OCI-LY7 (cell line): ENCODE data around the gene ZNF512. TPM values are rescaled to one million over a fixed set of nuclear protein-coding genes. Genes with fewer than 3 reads are reported as not detected.
"Not testable (repeated sequence)": the region's sequence is repeated elsewhere in the genome, so short reads cannot be mapped to it uniquely, and the experiment has no call there.

ENCODE experiments used
- BruUV-seq: library from RNA; stranded (reverse); fragments of 400-500 nt; replicated peaks from 2 replicates; lab custom pipeline; 2021; lab: Mats Ljungman, UMichigan
- CTCF ChIA-PET: fragments of 300-600 bp; sonication (Branson Sonifier 250); formaldehyde crosslinking; loops from one replicate; lab custom pipeline; 2022; ENCODE audit warnings: antibody characterized with exemption; ENCODE audit not compliant: unreplicated experiment; lab: Charles Lee
- POLR2A ChIA-PET: fragments of 300-600 bp; sonication (Branson Sonifier 250); formaldehyde crosslinking; loops from one replicate; lab custom pipeline; 2022; ENCODE audit warnings: antibody characterized with exemption; lab: Charles Lee
- DNase-seq: peaks from one replicate; pipeline ENCODE4 v3.0.0-alpha.2; 2015; ENCODE audit warnings: low spot score
- H2AFZ ChIP-seq: fragments of 200-600 bp; sonication (generic), shearing (Covaris generic); 2 replicates; pipeline ENCODE4 v1.6.1; 2014; ENCODE audit warnings: mild to moderate bottlenecking, antibody characterized with exemption, low read length, moderate library complexity
- H3K27ac ChIP-seq: fragments of 200-600 bp; sonication (generic); 2 replicates; pipeline ENCODE4 v1.5.1; 2014; ENCODE audit warnings: mixed run types, low read depth, mild to moderate bottlenecking, moderate library complexity, low read length, inconsistent platforms; ENCODE audit not compliant: poor library complexity, severe bottlenecking
- H3K36me3 ChIP-seq: fragments of 200-600 bp; sonication (generic); 2 replicates; pipeline ENCODE4 v1.6.1; 2014; ENCODE audit warnings: mild to moderate bottlenecking, antibody characterized with exemption, low read length, moderate library complexity, mixed read lengths; ENCODE audit not compliant: insufficient read depth
- H3K4me1 ChIP-seq: fragments of 200-600 bp; sonication (generic); 2 replicates; pipeline ENCODE4 v1.5.1; 2014; ENCODE audit warnings: mild to moderate bottlenecking, low read length; ENCODE audit not compliant: insufficient read depth, poor library complexity, severe bottlenecking
- H3K4me2 ChIP-seq: fragments of 200-600 bp; sonication (generic); 2 replicates; pipeline ENCODE4 v1.6.1; 2014; ENCODE audit warnings: mild to moderate bottlenecking, low read length
- H3K4me3 ChIP-seq: fragments of 200-600 bp; sonication (generic); 2 replicates; pipeline ENCODE4 v1.5.1; 2014; ENCODE audit warnings: mild to moderate bottlenecking, low read depth, low read length; ENCODE audit not compliant: poor library complexity, severe bottlenecking
- H3K79me2 ChIP-seq: fragments of 200-600 bp; sonication (generic); 2 replicates; pipeline ENCODE4 v1.6.1; 2016; ENCODE audit warnings: low read depth, mild to moderate bottlenecking, low read length, moderate library complexity, mixed read lengths; ENCODE audit not compliant: insufficient read depth
- H3K9me2 ChIP-seq: fragments of 200-600 bp; sonication (generic); 2 replicates; pipeline ENCODE4 v1.6.1; 2016; ENCODE audit warnings: mild to moderate bottlenecking, low read length, mixed read lengths; ENCODE audit not compliant: insufficient read depth
- H3K9me3 ChIP-seq: fragments of 200-600 bp; sonication (generic); 2 replicates; pipeline ENCODE4 v1.6.1; 2014; ENCODE audit warnings: mild to moderate bottlenecking, mixed run types, low read length, mixed read lengths
- H4K20me1 ChIP-seq: fragments of 200-600 bp; sonication (generic); 2 replicates; pipeline ENCODE4 v1.6.1; 2014; ENCODE audit warnings: mild to moderate bottlenecking, antibody characterized with exemption, low read length, moderate library complexity, mixed read lengths; ENCODE audit not compliant: insufficient read depth
- EZH2phosphoT487 ChIP-seq: fragments of 200-600 bp; sonication (generic); IDR thresholded peaks from 2 replicates; pipeline ENCODE4 v1.6.1; 2018; ENCODE audit warnings: low read depth, borderline replicate concordance, mild to moderate bottlenecking, mixed run types, antibody characterized with exemption, low read length, moderate library complexity, mixed read lengths
- intact Hi-C: fragments of 100-400 bp; cut with micrococcal nuclease; formaldehyde crosslinking; loops from one replicate; pipeline ENCODE4 v1.10.0; 2022; ENCODE audit not compliant: unreplicated experiment
- total RNA-seq, 2 experiments: library from RNA; depleted of rRNA in 1 of 2; stranded (reverse); fragments of >200 nt in 1 of 2; shearing (Covaris generic) in 1 of 2; gene quantifications; 2 replicates each; pipeline ENCODE4 v1.2.3, GENCODE V29; 2014 to 2022
- TF ChIP-seq, protein P1 (sequence below): fragments of 200-600 bp; sonication (generic); conservative IDR thresholded peaks from 2 replicates; pipeline ENCODE4 v1.5.1; 2014; ENCODE audit warnings: mild to moderate bottlenecking, antibody characterized with exemption, low read length, moderate library complexity, mixed read lengths

The ZNF512 gene
- total RNA-seq, 2 experiments from 2014 or later: 40.7 to 57.8 TPM

- Histone ChIP-seq H3K27ac (no peak overlapping the region), H4K20me1 (no peaks in the 10 kb centered on the region), H3K79me2 (no peaks in the 10 kb centered on the region), H3K4me2 (no peak overlapping the region), H3K9me2 (no peaks in the 10 kb centered on the region), H2AFZ (no peak overlapping the region), H3K4me3 (no peak overlapping the region), H3K9me3 (no peaks in the 10 kb centered on the region), H3K4me1 (no peaks in the 10 kb centered on the region), H3K36me3 (no peaks in the 10 kb centered on the region)
- TF ChIP-seq, protein P1, sequence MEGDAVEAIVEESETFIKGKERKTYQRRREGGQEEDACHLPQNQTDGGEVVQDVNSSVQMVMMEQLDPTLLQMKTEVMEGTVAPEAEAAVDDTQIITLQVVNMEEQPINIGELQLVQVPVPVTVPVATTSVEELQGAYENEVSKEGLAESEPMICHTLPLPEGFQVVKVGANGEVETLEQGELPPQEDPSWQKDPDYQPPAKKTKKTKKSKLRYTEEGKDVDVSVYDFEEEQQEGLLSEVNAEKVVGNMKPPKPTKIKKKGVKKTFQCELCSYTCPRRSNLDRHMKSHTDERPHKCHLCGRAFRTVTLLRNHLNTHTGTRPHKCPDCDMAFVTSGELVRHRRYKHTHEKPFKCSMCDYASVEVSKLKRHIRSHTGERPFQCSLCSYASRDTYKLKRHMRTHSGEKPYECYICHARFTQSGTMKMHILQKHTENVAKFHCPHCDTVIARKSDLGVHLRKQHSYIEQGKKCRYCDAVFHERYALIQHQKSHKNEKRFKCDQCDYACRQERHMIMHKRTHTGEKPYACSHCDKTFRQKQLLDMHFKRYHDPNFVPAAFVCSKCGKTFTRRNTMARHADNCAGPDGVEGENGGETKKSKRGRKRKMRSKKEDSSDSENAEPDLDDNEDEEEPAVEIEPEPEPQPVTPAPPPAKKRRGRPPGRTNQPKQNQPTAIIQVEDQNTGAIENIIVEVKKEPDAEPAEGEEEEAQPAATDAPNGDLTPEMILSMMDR: no peak
- no peak for TF ChIP-seq EZH2phosphoT487
- ChIA-PET POLR2A (no interaction called here), CTCF (no interaction called here)
- no TSS peak for BruUV-seq
- no peak for DNase-seq
- intact Hi-C loops: no loop called here
Measured at GRCh38 chr2:27551514-27551913, 31.3 kb upstream of the ZNF512 start.

DNA sequence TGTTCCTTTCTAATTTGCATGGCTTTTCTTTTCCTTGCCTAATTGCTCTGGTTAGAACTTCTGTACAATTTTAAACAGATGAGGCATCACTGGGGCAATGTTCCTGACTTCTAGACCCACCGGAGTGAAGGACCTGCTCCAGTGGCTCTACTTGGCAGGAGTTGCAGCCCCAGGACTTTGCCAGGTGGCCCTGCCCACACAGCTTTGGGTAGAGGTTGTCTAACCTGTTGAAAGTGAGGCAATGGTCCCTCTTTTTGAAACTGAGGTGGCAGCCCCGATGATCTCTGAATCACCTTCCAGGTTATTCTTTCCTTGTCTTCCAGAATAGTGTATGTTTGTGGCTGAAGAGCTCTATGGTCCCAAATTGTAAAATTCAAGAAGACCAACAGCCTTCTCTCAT is 29.9 kb upstream of the ZNF512 start:
- BruUV-seq: no TSS peak
- H3K9me3 ChIP-seq: no peaks in the 10 kb centered on the region
- no peaks in the 10 kb centered on the region for H3K79me2 ChIP-seq
- TF ChIP-seq, protein P1: no peak
- TF ChIP-seq EZH2phosphoT487: no peak
- CTCF ChIA-PET: no interaction called here
- H2AFZ ChIP-seq: no peak overlapping the region
- no peak overlapping the region for H3K4me2 ChIP-seq
- no peak for DNase-seq
- H3K4me3 ChIP-seq: no peak overlapping the region
- H3K36me3 ChIP-seq: no peaks in the 10 kb centered on the region
- intact Hi-C loops: no loop called here
- no peaks in the 10 kb centered on the region for H3K9me2 ChIP-seq
- H3K4me1 ChIP-seq: no peaks in the 10 kb centered on the region
- H3K27ac ChIP-seq: no peak overlapping the region
- no peaks in the 10 kb centered on the region for H4K20me1 ChIP-seq
- POLR2A ChIA-PET: interaction anchor here (0.6 to 0.9 kb wide), 2 partner anchors 14 to 37 kb away, joined by 3 to 4 read pairs; no protein-coding TSS in a partner anchor

GRCh38 chr2:27554451-27554850 is 28.4 kb upstream of the ZNF512 start:
- H3K4me2 ChIP-seq, intact Hi-C loops, H3K4me1 ChIP-seq, H3K27ac ChIP-seq, H3K36me3 ChIP-seq, DNase-seq, H3K9me2 ChIP-seq, POLR2A ChIA-PET, H2AFZ ChIP-seq, H3K4me3 ChIP-seq, H4K20me1 ChIP-seq, H3K9me3 ChIP-seq, H3K79me2 ChIP-seq, CTCF ChIA-PET, BruUV-seq: not testable (repeated sequence)
